Spleen (tissue), 11 donors: ENCODE results near the gene ZNF136. TPM values are rescaled to one million over a fixed set of nuclear protein-coding genes. Genes with fewer than 3 reads are reported as not detected.

Experiments
- DNase-seq: peaks from one replicate; pipeline ENCODE4 v3.0.0-alpha.2; 2020
- H3K27ac ChIP-seq, 8 donors: fragments of 200-600 bp; sonication (generic) in 7 of 8; 1 replicate in 4 of 8; 2 replicates in 4 of 8; pipeline versions ENCODE4 v1.5.0 to v1.8.0; 2016 to 2021; ENCODE audit warnings: inconsistent platforms in 4 of 8, mild to moderate bottlenecking in 4 of 8, moderate library complexity in 1 of 8
- H3K27me3 ChIP-seq, 7 donors: fragments of 200-600 bp; sonication (generic) in 6 of 7; replicated peaks in 1 of 7; 1 replicate in 4 of 7; 2 replicates in 3 of 7; pipeline versions ENCODE4 v1.5.0 to v1.8.0; 2016 to 2021; ENCODE audit warnings: inconsistent platforms in 3 of 7, mild to moderate bottlenecking in 1 of 7
- H3K36me3 ChIP-seq, 6 donors: fragments of 200-600 bp; sonication (generic) in 5 of 6; 1 replicate in 4 of 6; 2 replicates in 2 of 6; pipeline versions ENCODE4 v1.5.0 to v1.8.0; 2016 to 2021; ENCODE audit warnings: inconsistent platforms in 2 of 6
- H3K4me1 ChIP-seq, 6 donors: fragments of 200-600 bp; sonication (generic) in 5 of 6; 1 replicate in 3 of 6; 2 replicates in 3 of 6; pipeline versions ENCODE4 v1.5.0 to v1.8.0; 2016 to 2021; ENCODE audit warnings: inconsistent platforms in 3 of 6
- H3K4me3 ChIP-seq, 8 donors: fragments of 200-600 bp; sonication (generic) in 7 of 8; 1 replicate in 4 of 8; 2 replicates in 4 of 8; pipeline versions ENCODE4 v1.5.0 to v1.8.0; 2016 to 2021; ENCODE audit warnings: inconsistent platforms in 4 of 8, mild to moderate bottlenecking in 4 of 8, moderate library complexity in 2 of 8
- H3K9me3 ChIP-seq, 8 donors: fragments of 200-600 bp; sonication (generic) in 7 of 8; 1 replicate in 4 of 8; 2 replicates in 4 of 8; pipeline versions ENCODE4 v1.5.0 to v1.8.0; 2016 to 2021; ENCODE audit warnings: inconsistent platforms in 4 of 8
- CTCF ChIP-seq, 11 experiments: fragments of 200-600 bp in 7 of 11; fragments of 450-650 bp in 4 of 11; sonication (generic) in 4 of 11; IDR thresholded peaks in 8 of 11; conservative IDR thresholded peaks in 3 of 11; 1 replicate in 7 of 11; 2 replicates in 4 of 11; pipeline versions ENCODE4 v1.4.0 to v1.8.0; 2016 to 2021; ENCODE audit warnings: antibody characterized with exemption in 11 of 11, inconsistent platforms in 4 of 11, mild to moderate bottlenecking in 1 of 11
- POLR2A ChIP-seq, 3 donors: fragments of 450-650 bp; IDR thresholded peaks; one replicate each; pipeline ENCODE4 v1.5.1; 2017; ENCODE audit warnings: antibody characterized with exemption in 3 of 3, mild to moderate bottlenecking in 1 of 3
- POLR2AphosphoS5 ChIP-seq, 3 donors: sonication (generic); formaldehyde crosslinking; IDR thresholded peaks; one replicate each; pipeline ENCODE4 v1.5.1; 2017; ENCODE audit warnings: antibody characterized with exemption in 3 of 3
- WGBS, 5 donors: extraction: QIAGEN DNeasy Blood & Tissue Kit in 3 of 5; methylation state at CpG; one replicate each; pipeline versions ENCODE4 v1.1.5 to v1.1.7; 2013 to 2018; 5-methylcytosine and 5-hydroxymethylcytosine counted together
- intact Hi-C: fragments of 100-400 bp; cut with DNase I; formaldehyde crosslinking; loops from one replicate; pipeline ENCODE4 v1.15.0; 2023; ENCODE audit warnings: low total_unique reads
- polyA plus RNA-seq, 3 donors: library from polyadenylated mRNA; stranded (reverse); fragments of 200-250 nt; gene quantifications; one replicate each; pipeline ENCODE4 v1.2.1, GENCODE V29; 2013
- total RNA-seq, 7 donors: library from RNA; depleted of rRNA in 3 of 7; stranded (reverse); fragments of >200 nt in 3 of 7; fragmentation: NEBNext Ultra II Directional in 4 of 7; extraction: Animal tissue kit (Norgen Biotek cat#: 25700) in 4 of 7; gene quantifications; one replicate each; pipeline versions ENCODE4 v1.1.0 to v1.2.1, GENCODE V29; 2016 to 2021
- donor health status: healthy with polysubstance abuse.
- donor health status: DM: no; HTN: no; CAD: no; lungs with moderate emphysema.
- donor health status: DM: no; HTN: no; CAD: no.
- donor health status: Bipolar disorder and iron deficiency.
- donor health status: healthy.
- donor health status: DM: no; HTN: no; CAD: no.
- donor health status: DM: yes; HTN: yes; CAD: no.

Gene ZNF136
- total and polyA plus RNA-seq, 10 donors: 5.5 to 20.1 (median 17.2) TPM

- WGBS, 5 donors: 14 to 28% (median 25%) methylated on average over 2 of the region's 2 CpGs
- H3K27ac ChIP-seq: peak overlapping the region; percentile 93 to 98 (median 96)
- intact Hi-C loops: no loop called here
Observed at GRCh38 chr19:12163826-12164225, 930 bp downstream of the ZNF136 start.

GRCh38 chr19:12166626-12167025, 3.7 kb downstream of the ZNF136 start:
- TF ChIP-seq POLR2A (IDR thresholded peaks at IDR 0.05): no peak
- no peak for TF ChIP-seq CTCF (IDR thresholded peaks at IDR 0.05 in 8 of 11, conservative IDR thresholded peaks at IDR 0.05 in 3 of 11)
- TF ChIP-seq POLR2AphosphoS5 (IDR thresholded peaks at IDR 0.05): no peak
- H3K4me1 ChIP-seq: peaks cover 34 to 58% (median 48%) of the 10 kb centered on the region in 6 donors
- WGBS, 5 donors: 54 to 85% (median 69%) methylated on average over 1 of the region's 1 CpG
- no peaks in the 10 kb centered on the region for H3K27me3 ChIP-seq
- H3K36me3 ChIP-seq: peaks cover 0 to 56% (median 23%) of the 10 kb centered on the region in 6 donors
- intact Hi-C loops: no loop called here
- DNase-seq: no peak
- H3K4me3 ChIP-seq: no peak overlapping the region
- peak overlapping the region in 6 of 8 donors; percentile 13 to 51 (median 30) for H3K27ac ChIP-seq
- no peaks in the 10 kb centered on the region for H3K9me3 ChIP-seq

More at GRCh38 chr19:12163826-12164225, 930 bp downstream of the ZNF136 start:
- Histone ChIP-seq H3K36me3 (peaks cover 0 to 28% (median 3%) of the 10 kb centered on the region in 6 donors), H3K4me1 (peaks cover 34 to 58% (median 48%) of the 10 kb centered on the region in 6 donors), H3K4me3 (peak overlapping the region; percentile 79 to 95 (median 82)), H3K27me3 (no peaks in the 10 kb centered on the region), H3K9me3 (no peaks in the 10 kb centered on the region)
- no peak for DNase-seq
- no peak for TF ChIP-seq POLR2A (IDR thresholded peaks at IDR 0.05)
- TF ChIP-seq CTCF (IDR thresholded peaks at IDR 0.05 in 8 of 11, conservative IDR thresholded peaks at IDR 0.05 in 3 of 11): no peak
- no peak for TF ChIP-seq POLR2AphosphoS5 (IDR thresholded peaks at IDR 0.05)

GRCh38 chr19:12180377-12180776, 17.5 kb downstream of the ZNF136 start:
- Histone ChIP-seq H3K4me1 (peaks cover 0 to 13% (median 0%) of the 10 kb centered on the region in 6 donors), H3K36me3 (peaks cover 5 to 99% (median 30%) of the 10 kb centered on the region in 6 donors), H3K27ac (no peak overlapping the region), H3K9me3 (peaks cover 14 to 87% (median 67%) of the 10 kb centered on the region in 8 donors), H3K4me3 (no peak overlapping the region), H3K27me3 (no peaks in the 10 kb centered on the region)
- 90 to 94% (median 92%) methylated on average over 3 of the region's 3 CpGs for WGBS, 5 donors
- intact Hi-C loops: no loop called here
- DNase-seq: no peak
- no peak for TF ChIP-seq POLR2A (IDR thresholded peaks at IDR 0.05)
- no peak for TF ChIP-seq POLR2AphosphoS5 (IDR thresholded peaks at IDR 0.05)
- TF ChIP-seq CTCF (IDR thresholded peaks at IDR 0.05 in 8 of 11, conservative IDR thresholded peaks at IDR 0.05 in 3 of 11): no peak

- Histone ChIP-seq H3K36me3 (peaks cover 31 to 100% (median 70%) of the 10 kb centered on the region in 6 donors), H3K27me3 (no peaks in the 10 kb centered on the region), H3K4me1 (no peaks in the 10 kb centered on the region), H3K9me3 (peaks cover 38 to 100% (median 100%) of the 10 kb centered on the region in 8 donors), H3K4me3 (peak overlapping the region in 1 of 8 donors; percentile 18), H3K27ac (no peak overlapping the region)
- no peak for DNase-seq
- TF ChIP-seq CTCF (IDR thresholded peaks at IDR 0.05 in 8 of 11, conservative IDR thresholded peaks at IDR 0.05 in 3 of 11) (no peak), POLR2A (IDR thresholded peaks at IDR 0.05) (no peak), POLR2AphosphoS5 (IDR thresholded peaks at IDR 0.05) (no peak)
- intact Hi-C loops: no loop called here
- 93 to 98% (median 98%) methylated on average over 6 of the region's 6 CpGs for WGBS, 5 donors
Observed at GRCh38 chr19:12187625-12188024, 24.7 kb downstream of the ZNF136 start.
